Measurements from ENCODE around the gene PLAGL2.

PLAGL2 gene

GRCh38 chr20:32149566-32150170 lies 57.9 kb downstream of the PLAGL2 start:
- no peak for DNase-seq

GRCh38 chr20:32144898-32145662 lies 62.5 kb downstream of the PLAGL2 start:
- no peak for DNase-seq

- no peak for DNase-seq
Observed at GRCh38 chr20:32142991-32143390, 64.6 kb downstream of the PLAGL2 start.
